Colonic mucosa (tissue), 4 donors: Measurements from ENCODE around the gene HOXB4. TPM values are rescaled to one million over a fixed set of nuclear protein-coding genes. Genes with fewer than 3 reads are reported as not detected.

Experiments used
- DNase-seq: peaks from one replicate; pipeline ENCODE4 v3.0.0-alpha.2; 2020
- H3K27ac ChIP-seq: fragments of 200-600 bp; one replicate; pipeline ENCODE4 v1.8.0; 2021
- H3K27me3 ChIP-seq: fragments of 200-600 bp; one replicate; pipeline ENCODE4 v1.8.0; 2021
- H3K36me3 ChIP-seq: fragments of 200-600 bp; one replicate; pipeline ENCODE4 v1.8.0; 2021
- H3K4me1 ChIP-seq: fragments of 200-600 bp; one replicate; pipeline ENCODE4 v1.8.0; 2021; ENCODE audit warnings: mild to moderate bottlenecking
- H3K4me3 ChIP-seq: fragments of 200-600 bp; one replicate; pipeline ENCODE4 v1.8.0; 2021
- H3K9ac ChIP-seq, 2 donors: one replicate each; pipeline ENCODE4 v1.7.0; 2013; ENCODE audit warnings: control low read depth in 2 of 2, low read depth in 2 of 2, low read length in 2 of 2
- H3K9me3 ChIP-seq: fragments of 200-600 bp; one replicate; pipeline ENCODE4 v1.8.0; 2021
- intact Hi-C: fragments of 100-400 bp; cut with DNase I; formaldehyde crosslinking; loops from one replicate; pipeline ENCODE4 v1.14.1; 2022
- total RNA-seq, 2 donors: library from RNA; stranded (reverse); fragmentation: NEBNext Ultra II Directional in 1 of 2; extraction: Animal tissue kit (Norgen Biotek cat#: 25700) in 1 of 2; gene quantifications; one replicate each; pipeline ENCODE4 v1.2.1, GENCODE V29; 2021
- TF ChIP-seq, protein P1 (sequence below): fragments of 200-600 bp; IDR thresholded peaks from one replicate; pipeline ENCODE4 v1.8.0; 2022; ENCODE audit warnings: antibody characterized with exemption, mild to moderate bottlenecking
- donor health status: healthy.
- donor health status: DM: no; HTN: no; CAD: no.
- donor health status: DM: no; HTN: no; CAD: no.

Gene HOXB4
- total RNA-seq, 2 donors from 2014 or later = 2.5 to 4.7 TPM

DNA sequence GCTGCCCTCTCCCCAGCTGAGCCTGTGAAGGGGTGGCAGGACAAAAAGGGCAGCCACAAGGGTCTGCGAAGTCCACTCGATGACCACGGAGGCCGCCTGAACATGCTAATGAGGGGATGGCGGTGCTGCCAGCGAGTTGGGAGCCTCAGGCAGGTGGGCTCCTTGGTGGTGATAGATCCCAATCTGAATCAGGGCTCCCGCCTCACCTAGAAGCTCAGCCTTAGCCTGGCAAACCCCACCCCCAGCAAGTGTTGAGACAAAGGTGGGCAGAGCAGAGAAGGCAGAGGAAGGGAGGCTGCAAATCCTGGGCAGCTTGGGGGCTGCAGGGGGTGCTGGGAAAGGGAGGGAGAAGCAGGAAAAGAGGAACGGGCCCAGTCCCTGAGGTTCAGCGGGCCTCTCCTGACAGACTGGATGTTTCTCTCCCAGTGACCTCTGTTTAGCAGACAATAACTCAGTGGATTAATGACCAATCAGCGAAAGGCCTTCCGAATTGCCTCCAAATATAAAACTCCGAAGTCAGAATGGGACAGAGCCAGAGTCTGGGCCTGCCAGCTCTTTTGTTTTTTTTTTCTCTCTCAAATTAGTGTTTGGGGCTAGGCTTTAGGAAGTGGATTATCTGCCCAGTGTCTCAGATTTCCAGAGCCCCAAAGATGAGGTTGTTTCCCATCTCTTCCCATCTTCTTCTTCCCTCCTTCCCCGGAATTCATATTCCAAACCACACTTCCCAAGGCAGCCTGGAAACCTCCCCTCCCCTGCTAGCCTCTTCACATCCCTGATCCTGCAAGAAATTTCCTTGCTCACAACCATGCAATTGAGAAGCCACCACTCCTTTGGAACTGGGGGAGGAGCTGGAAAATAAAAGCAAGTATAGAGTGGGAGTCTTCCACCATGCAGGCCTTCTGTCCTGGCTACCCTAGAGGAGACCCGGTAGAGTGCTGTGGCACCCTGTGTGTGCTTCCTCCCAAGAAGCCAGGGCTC, 18.0 kb downstream of the HOXB4 start:
- Histone ChIP-seq H3K9me3 (no peaks in the 10 kb centered on the region), H3K4me1 (peaks cover 12% of the 10 kb centered on the region), H3K27me3 (no peaks in the 10 kb centered on the region), H3K36me3 (no peaks in the 10 kb centered on the region), H3K27ac (peak overlapping the region; percentile 37), H3K9ac (peak overlapping the region; percentile 36 to 37), H3K4me3 (no peak overlapping the region)
- no peak for DNase-seq
- intact Hi-C loops = no loop called here
- TF ChIP-seq, protein P1, sequence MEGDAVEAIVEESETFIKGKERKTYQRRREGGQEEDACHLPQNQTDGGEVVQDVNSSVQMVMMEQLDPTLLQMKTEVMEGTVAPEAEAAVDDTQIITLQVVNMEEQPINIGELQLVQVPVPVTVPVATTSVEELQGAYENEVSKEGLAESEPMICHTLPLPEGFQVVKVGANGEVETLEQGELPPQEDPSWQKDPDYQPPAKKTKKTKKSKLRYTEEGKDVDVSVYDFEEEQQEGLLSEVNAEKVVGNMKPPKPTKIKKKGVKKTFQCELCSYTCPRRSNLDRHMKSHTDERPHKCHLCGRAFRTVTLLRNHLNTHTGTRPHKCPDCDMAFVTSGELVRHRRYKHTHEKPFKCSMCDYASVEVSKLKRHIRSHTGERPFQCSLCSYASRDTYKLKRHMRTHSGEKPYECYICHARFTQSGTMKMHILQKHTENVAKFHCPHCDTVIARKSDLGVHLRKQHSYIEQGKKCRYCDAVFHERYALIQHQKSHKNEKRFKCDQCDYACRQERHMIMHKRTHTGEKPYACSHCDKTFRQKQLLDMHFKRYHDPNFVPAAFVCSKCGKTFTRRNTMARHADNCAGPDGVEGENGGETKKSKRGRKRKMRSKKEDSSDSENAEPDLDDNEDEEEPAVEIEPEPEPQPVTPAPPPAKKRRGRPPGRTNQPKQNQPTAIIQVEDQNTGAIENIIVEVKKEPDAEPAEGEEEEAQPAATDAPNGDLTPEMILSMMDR = no peak

DNA sequence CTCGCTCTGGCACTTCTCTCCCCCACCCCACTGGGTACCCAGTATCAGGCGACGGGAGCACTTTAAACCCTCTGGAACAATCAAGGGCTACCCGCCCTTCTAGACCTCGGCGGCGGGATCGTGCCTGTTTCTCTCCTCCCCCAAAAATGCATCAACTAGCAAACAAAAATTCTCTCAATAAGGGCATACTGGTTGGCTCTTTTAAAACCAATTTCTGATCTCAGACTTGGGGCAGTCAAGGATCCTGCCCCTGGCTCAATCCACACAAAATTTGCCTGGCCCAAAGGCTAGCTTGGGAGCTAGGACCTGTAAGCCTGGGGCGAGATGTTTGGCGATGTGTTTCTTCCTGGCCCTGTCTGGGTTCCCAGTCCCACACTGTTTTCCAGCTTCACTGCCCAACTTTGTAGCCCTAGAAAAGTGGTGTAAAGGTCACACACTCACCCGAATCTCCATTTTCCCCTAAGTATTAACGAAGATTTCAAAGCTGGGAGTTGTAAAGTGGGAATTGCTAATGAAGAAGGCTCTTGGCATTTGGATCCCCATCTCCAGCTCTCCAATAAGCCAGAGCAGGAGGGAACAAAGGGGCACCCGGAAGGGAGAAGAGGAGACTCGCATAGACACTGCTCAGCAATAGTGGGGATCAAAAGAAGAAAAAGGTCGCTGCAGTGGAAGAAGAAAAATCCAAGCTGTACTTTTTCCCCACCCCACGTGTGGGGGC, 18.9 kb downstream of the HOXB4 start:
- H3K4me1 ChIP-seq = peaks cover 12% of the 10 kb centered on the region
- intact Hi-C loops = no loop called here
- no peaks in the 10 kb centered on the region for H3K9me3 ChIP-seq
- H3K27ac ChIP-seq = no peak overlapping the region
- TF ChIP-seq, protein P1 = no peak
- no peak overlapping the region for H3K4me3 ChIP-seq
- DNase-seq = no peak
- no peaks in the 10 kb centered on the region for H3K36me3 ChIP-seq
- H3K9ac ChIP-seq = no peak overlapping the region
- no peaks in the 10 kb centered on the region for H3K27me3 ChIP-seq

DNA sequence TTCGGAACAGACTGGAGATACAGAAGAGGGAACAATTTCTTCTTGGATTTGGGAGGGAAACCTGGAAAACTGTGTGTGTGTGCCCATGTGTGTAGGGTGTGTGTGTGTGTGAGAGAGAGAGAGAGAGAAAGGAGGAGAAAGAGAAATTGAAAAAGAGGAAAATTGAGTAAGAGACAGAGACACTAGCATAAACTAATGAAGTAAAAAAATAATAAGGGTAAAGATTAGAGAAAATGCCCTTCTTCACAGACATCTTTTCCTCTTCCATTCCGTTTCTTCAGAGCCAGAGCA, 19.4 kb downstream of the HOXB4 start:
- Histone ChIP-seq H3K4me1 (peaks cover 12% of the 10 kb centered on the region), H3K36me3 (no peaks in the 10 kb centered on the region), H3K27ac (no peak overlapping the region), H3K27me3 (no peaks in the 10 kb centered on the region), H3K4me3 (no peak overlapping the region), H3K9me3 (no peaks in the 10 kb centered on the region), H3K9ac (no peak overlapping the region)
- intact Hi-C loops = no loop called here
- TF ChIP-seq, protein P1 = no peak
- DNase-seq = no peak

DNA sequence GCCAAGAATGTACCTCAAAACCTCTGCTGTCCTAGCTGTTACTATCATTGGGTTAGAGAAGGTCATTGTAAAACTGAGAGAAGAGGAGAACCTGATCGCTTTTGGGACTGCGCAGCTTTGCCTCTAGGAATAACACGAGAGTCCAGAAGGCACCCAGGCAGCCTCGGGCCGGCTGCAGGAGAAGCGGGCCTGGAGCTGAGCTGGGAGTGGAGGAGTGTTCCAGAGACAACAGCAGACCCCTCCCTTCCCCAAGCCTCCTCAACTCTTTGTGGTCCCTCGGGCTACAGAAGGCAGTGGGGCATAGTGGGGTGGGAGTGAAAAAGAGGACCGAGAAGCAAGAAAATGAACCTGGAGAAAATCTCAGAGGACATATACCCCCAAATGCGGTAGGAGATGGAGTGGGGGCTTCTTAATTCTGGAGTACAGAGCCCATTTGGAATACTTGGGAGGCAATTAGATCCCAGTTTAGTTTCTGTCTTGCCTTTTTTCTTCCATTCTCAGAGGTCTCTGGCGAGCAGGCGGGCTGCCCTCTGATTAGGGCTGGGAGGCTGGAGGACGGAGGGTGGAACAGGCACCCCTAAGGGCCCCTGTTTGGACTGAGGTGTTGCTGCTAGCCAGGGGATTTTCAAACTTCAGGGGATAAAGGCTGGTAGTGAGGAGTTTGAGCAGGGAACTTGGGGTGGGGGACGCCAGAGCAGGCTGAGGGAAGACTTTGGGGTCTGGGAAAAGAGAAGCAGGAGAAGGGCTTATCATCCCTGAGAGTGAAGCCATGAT, 19.9 kb downstream of the HOXB4 start:
- Histone ChIP-seq H3K9ac (no peak overlapping the region), H3K9me3 (no peaks in the 10 kb centered on the region), H3K36me3 (no peaks in the 10 kb centered on the region), H3K4me1 (peaks cover 12% of the 10 kb centered on the region), H3K27me3 (no peaks in the 10 kb centered on the region), H3K27ac (peak overlapping the region; percentile 70), H3K4me3 (no peak overlapping the region)
- intact Hi-C loops = no loop called here
- DNase-seq = no peak
- TF ChIP-seq, protein P1 = no peak
